GM12874 (cell line): ENCODE measurements around the gene MICAL2.

Experiments
- CTCF ChIP-seq: IDR thresholded peaks from 2 replicates; pipeline ENCODE4 v1.5.1; 2011; ENCODE audit warnings: low read depth, mild to moderate bottlenecking, control low read depth, low read length, moderate library complexity; ENCODE audit not compliant: insufficient read depth

MICAL2 gene

GRCh38 chr11:12269446-12270214, 159.2 kb downstream of the MICAL2 start:
- TF ChIP-seq CTCF: no peak

GRCh38 chr11:12270215-12270797, 159.9 kb downstream of the MICAL2 start:
- no peak for TF ChIP-seq CTCF

- TF ChIP-seq CTCF: no peak
Observed at GRCh38 chr11:12270817-12271216, 160.4 kb downstream of the MICAL2 start.

- no peak for TF ChIP-seq CTCF
Observed at GRCh38 chr11:12271241-12271640, 160.9 kb downstream of the MICAL2 start.

GRCh38 chr11:12271826-12272366, 161.5 kb downstream of the MICAL2 start:
- TF ChIP-seq CTCF: no peak

GRCh38 chr11:12272821-12273617, 162.6 kb downstream of the MICAL2 start:
- TF ChIP-seq CTCF: no peak

- no peak for TF ChIP-seq CTCF
Observed at GRCh38 chr11:12273618-12273995, 163.2 kb downstream of the MICAL2 start.
